ENCODE results near the gene NRF1.
"Not testable (repeated sequence)": the region's sequence is repeated elsewhere in the genome, so short reads cannot be mapped to it uniquely, and the experiment has no call there.

NRF1 gene

DNA sequence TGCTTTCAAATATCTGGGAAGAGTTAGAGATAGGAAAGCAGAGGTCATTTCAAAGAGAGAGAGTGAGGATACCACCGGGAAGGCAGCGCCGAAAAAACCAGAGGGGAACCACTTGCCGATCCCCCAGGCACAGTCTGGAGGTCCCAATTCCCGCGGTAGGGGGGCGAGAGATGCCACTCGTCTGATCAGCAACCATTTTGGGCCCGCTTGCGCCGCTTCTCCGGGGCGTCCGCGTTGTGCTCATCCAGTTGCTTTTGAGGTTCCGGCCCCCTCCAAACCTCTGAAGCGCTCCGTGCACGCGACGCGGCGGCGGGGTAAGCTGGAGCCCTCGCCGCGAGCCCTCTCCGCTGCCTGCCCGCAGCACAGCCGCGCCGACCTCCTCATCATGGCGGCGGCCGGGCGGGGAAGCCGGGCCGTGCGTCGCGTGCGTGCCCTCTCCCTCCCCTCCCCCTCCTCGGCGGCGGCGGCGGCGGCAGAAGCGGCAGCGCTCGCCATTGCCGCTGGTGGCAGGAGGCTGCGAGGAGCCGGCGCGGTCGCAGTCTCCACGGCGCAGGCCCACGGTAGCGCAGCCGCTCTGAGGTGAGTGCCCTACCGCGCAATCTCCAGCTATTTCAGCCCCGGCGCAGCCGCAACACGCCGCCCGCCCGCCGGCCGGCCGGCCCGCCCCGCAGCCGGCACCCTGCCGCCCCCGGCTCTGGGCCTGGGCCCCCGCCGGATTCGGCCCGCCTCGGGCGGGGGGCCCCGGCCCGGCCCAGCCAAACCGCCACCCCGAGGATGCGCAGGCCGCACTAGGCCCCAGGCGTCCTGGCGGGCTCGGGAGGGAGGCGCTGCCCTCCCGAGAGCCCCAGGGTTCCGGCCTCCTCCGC, at the start of gene NRF1:
NRF1 (plus strand) TSS at position 475 of the 866 bp plus-strand sequence. CDS start 45,632 bp downstream, outside the sequence.
- DNase-seq (ENCODE audit: low read depth): peak; percentile 76

DNA sequence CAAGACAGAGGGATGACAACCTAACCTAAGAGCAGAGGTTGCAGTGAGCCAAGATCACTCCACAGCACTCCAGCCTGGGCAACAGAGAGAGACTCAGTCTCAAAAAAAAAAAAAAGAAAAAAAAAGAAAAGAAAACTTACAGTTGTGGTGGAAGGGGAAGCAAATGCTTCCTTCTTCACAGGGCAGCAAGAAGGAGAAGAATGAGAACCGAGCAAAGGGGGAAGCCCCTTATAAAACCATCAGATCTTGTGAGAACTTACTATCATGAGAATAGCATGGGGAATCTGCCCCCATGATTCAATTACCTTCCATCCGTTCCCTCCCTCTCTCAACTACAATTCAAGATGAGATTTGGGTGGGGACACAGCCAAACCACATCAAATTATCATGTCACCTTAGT, 45.2 kb upstream of the NRF1 start:
- not testable (repeated sequence) for DNase-seq (ENCODE audit: low read depth)

DNA sequence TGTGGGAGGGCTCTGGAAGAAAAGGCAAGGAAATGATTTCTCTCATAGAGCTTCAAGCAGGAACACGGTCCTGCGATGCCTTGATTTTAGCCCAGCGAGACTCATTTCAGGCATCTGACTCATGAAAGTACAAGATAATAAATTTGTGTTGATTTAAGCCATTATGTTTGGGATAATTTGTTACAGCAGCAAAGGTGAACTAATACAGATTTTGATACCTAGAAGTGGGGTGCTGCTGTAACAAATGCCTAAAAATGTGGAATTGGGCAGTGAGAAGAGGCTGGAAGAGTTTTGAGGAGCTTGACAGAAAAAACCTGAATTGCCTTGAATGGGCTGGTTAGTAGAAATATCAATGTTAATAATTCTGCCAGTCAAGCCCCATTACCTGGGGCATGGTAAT, 44.1 kb upstream of the NRF1 start:
- no peak for DNase-seq (ENCODE audit: low read depth)

DNA sequence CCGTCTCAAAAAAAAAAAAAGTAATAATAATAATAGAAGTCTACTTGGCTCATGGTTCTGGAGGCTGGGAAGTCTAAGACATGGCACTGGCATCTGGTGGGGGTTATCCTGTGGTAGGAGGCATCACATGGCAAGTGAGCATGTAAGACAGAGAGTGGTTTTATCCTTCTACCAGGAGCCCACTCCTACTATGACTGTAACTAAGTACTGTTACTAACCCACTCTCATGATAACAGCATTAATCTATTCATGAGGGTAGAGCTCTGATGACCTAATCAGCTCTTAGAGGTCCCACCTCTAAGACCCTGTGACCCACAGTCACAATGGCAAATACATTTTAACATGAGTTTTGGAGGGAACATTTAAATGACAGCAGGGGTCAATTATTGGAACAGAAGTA, 43.3 kb upstream of the NRF1 start:
- DNase-seq (ENCODE audit: low read depth): no peak

DNA sequence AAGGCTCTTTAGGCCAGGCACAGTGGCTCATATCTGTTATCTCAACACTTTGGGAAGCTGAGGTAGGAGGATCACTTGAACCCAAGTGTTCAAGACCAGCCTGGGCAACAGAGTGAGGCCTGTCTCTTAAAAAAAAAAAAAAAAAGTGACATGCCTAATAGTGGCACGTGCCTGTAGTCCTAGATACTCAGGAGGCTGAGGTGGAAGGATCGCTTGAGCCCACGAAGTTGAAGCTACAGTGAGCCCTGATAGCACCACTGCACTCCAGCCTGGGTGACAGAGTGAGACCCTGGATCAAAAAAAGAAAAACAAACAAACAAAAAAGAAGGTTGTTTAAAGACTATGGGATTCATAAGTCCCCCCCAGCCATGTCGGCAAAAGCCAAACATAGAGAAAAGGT, 42.2 kb upstream of the NRF1 start:
- DNase-seq (ENCODE audit: low read depth): no peak

DNA sequence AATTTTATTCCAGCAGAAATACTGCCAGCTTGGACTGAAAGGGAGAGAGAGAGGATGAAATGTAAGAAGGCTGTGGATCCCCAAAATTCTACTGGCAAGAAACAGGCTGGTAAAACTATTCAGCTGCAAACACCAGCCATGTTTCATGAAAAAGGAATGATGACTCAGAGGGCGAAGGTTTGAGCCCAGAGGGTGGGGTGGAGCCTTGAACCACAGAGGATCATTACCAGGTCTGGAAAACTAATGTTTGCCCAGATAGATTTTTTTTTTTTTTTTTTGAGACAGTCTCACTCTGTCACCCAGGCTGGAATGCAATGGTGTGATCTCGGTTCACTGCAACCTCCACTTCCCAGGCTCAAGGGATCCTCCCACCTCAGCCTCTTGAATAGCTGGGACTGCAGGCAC, 41.7 kb upstream of the NRF1 start:
- DNase-seq (ENCODE audit: low read depth): no peak

DNA sequence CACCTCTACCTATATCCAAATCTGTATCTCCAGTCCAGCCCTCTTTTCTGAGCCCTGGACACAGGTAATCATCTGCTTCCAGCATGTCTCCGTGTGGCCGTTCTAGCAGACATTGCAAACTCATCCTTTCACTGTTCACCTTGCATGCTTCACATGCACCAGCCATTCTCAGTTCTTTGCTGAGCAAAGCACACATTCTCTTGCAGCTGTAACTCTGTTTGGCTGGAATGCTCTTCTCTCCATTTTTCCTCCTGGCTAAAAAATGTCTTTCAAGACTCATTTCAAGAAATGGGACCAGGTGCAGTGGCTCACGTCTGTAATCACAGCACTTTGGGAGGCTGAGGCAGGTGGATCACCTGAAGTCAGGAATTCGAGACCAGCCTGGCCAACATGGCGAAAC, 40.3 kb upstream of the NRF1 start:
- no peak for DNase-seq (ENCODE audit: low read depth)

DNA sequence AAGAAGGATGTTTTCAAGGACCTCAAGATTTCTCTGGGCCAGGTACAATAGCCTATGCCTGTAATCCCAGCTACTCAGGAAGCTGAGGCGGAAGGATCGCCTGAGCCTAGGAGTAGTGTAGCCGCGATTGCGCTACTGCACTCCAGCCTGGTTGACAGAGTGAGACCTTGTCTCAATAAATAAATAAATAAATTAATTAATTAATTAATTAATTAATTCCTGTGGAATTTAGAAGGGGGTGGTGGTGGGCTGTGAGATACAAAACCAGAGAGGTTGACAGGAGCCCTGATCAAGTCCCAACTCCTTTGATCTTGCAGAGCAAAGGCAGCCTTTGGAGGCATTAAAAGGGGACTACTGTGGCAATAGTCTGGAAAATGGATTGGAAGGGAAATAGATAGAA, 39.3 kb upstream of the NRF1 start:
- DNase-seq (ENCODE audit: low read depth): no peak

DNA sequence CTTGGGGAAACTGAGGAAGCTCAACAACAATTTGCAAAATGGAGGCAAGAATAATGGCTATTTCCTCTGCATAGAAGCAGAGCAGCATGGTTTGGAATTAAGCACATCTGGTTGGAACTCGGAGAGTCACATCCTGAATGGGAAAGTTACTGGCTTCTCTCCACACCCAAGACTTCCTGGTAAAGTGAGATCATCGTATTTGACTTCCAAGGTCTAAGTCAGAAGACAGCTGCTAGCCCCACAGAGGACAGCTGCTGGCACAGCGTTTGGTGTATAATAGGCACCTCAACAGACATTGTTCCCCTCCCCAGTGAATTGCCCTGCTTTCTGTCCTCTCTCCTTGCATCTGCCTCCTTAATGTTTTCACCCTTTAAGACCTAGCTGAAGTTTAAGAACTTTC, 37.0 kb upstream of the NRF1 start:
- no peak for DNase-seq (ENCODE audit: low read depth)

DNA sequence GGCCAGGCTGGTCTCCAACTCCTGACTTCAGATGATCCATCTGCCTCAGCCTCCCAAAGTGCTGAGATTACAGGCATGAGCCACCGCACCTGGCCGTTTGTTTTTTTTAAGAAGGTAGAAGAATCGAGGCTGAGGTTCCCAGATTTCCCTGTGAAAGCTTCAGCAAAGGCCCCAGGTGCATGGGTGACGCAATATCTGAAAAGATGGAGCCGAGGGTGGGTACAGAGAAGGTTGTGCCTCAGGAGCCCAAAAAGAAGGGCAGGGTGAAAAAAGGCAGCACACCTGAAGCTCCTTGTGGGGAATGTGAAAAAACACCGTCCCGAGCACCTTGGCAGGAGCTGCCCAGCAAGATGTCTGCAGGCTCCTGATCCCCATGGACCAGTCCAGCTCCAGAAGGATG, 35.8 kb upstream of the NRF1 start:
- DNase-seq (ENCODE audit: low read depth): no peak

DNA sequence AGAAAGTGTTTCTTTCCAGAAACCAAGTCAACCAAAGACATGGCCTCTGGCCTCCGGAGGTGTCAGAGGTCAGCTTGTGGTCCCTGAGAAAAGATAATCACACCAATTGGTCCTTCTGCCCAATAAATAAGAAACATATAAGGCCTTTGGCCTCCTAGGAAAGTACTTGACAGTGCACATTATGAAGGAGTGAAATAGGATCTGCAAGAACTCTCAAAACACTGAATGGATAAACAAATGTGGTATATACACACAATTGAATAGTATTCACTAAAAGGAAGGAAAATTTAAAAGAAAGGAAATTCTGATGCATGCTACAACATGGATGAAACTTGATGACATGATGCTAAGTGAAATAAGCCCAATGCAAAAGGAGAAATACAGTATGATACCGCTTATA, 35.4 kb upstream of the NRF1 start:
- no peak for DNase-seq (ENCODE audit: low read depth)

DNA sequence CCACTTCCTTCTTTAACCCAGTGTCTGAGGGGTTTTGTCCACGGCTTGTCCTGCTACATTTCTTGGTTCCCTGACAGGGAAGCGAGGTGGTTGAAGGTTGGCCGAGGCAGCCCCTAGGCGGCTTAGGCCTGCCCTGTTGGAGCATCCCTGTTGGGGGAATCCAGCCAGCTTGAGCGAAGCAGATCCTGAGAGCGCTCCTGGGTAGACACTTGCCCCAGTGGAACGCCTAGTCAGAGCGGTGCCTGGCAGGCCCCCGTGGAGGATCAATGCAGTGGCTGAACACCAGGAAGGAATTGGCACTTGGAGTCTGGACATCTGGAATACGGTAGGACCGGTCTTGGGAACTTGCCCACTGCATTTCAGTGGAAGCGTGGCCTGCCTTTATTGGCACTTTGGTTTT, 32.7 kb upstream of the NRF1 start:
- no peak for DNase-seq (ENCODE audit: low read depth)

DNA sequence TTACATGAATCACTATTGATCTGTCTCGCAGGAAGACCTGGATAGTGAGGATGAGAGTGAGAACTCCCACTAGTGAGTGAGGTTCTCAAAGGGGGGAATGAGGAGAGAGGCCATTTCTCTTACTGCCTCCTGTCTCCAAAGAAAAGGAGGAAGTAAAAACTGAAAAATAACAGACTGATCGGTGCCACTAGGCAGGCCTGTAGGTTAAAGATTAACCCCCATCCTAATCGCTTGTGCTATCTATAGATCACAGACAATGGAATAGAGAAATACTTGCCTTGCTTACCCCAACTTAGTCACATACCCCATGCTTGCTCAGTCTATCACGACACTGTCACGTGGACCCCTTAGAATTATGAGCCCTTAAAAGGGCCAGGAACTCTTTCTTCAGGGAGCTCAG, 25.3 kb upstream of the NRF1 start:
- DNase-seq (ENCODE audit: low read depth): not testable (repeated sequence)

DNA sequence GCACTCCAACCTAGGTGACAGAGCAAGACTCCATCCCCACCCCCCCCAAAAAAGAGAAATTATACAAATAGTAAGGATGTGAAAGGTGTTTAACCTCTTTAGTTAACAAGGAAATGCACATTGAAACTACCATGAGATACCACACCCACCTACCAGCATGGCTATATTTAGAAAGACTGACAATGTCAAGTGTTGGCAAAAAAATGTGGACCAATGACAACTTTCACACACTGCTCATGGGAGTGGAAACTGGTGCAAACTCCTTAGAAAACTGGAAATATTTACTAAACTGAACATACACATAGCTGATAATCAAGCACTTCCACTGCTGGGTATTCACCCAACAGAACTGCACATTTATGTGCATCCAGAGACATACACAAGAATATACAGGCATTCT, 23.3 kb upstream of the NRF1 start:
- DNase-seq (ENCODE audit: low read depth): no peak

DNA sequence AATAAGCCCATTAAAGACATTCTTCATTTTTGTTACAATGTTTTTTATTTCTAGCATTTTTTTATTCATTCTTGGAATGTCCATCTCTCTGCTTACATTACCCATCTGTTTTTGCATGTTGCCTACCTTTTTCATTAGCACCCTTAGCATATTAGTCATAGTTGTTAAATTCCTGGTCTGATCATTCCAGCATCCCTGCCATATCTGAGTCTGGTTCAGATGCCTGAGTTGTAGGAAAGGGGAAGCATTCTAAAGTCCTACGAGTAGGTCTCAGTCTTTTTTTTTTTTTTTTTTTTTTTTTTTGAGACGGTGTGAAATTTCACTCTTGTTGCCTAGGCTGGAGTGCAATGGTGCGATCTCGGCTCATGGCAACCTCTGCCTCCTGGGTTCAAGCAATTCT, 19.7 kb upstream of the NRF1 start:
- no peak for DNase-seq (ENCODE audit: low read depth)

DNA sequence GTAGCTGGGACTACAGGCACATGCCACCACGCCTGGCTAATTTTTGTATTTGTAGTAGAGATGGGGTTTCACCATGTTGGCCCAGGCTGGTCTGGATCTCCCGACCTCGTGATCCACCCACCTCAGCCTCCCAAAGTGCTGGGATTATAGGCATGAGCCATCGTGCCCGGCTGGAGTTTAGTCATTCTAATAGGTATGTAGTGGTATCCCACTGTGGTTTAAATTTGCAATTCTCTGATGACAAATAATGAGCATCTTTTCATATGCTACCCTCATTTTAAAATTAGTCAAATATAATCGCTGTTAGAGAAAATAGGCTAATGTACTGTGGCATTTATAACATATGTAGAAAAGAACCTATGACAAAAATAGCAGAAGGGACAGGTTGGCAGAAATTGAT, 15.1 kb upstream of the NRF1 start:
- DNase-seq (ENCODE audit: low read depth): not testable (repeated sequence)

DNA sequence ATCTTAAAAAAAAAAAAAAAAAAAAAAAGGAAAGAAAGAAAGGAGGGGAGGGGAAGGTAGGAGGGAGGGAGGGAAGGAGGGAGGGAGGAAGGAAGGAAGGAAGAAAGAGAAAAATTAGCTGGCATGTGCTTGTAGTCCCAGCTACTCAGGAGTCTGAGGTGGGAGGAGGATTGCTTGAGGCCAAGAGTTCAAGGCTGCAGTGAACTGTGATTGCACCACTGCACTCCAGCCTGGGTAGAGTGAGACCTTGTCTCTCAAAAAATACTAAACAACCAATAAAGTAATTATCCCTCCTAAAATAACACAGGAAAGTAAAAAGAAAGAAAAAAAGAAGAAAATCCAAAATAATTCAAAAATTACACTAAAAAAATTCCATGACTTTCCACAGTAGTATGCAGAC, 13.8 kb upstream of the NRF1 start:
- no peak for DNase-seq (ENCODE audit: low read depth)

DNA sequence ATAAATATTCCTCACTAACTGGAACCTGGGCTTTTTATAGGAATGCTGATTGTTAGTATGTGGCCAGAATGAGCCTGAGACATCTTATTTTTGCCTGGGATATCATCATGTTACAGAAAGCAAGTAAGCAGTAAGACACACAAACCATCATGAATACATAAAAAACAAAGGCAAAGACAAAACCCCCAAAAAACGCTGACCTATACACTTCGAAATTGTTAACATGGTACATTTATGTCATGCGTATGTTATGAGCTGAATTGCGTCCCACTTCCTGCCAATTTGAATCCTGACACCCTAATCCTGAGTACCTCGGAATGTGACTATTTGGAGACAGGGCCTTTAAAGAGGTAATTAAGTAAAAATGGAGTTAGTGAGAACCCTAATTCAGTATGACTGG, 12.3 kb upstream of the NRF1 start:
- no peak for DNase-seq (ENCODE audit: low read depth)

DNA sequence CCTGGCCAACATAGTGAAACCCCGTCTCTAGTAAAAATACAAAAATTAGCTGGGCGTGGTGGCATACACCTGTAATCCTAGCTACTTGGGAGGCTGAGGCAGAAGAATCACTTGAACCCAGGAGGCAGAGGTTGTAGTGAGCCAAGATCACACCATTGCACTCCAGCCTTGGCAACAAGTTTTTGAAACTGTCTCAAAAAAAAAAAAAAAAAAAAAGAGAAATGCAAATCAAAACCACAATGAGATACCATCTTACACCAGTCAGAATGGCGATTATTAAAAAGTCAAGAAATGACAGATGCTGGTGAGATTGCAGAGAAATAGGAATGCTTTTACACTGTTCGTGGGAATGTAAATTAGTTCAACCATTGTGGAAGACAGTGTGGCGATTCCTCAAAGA, 7.9 kb upstream of the NRF1 start:
- not testable (repeated sequence) for DNase-seq (ENCODE audit: low read depth)

DNA sequence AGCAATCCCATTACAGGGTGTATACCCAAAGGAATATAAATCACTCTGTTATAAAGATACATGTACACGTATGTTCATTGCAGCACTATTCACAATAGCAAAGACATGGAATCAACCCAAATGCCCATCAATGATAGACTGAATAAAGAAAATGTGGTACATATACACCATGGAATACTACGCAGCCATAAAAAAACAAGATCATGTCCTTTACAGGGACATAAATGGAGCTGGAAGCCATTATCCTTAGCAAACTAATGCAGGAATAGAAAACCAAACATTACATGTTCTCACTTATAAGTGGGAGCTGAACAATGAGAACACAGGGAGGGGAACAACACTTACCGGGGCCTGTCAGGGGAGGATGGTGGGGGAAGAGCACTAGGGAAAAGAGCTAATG, 7.5 kb upstream of the NRF1 start:
- not testable (repeated sequence) for DNase-seq (ENCODE audit: low read depth)

DNA sequence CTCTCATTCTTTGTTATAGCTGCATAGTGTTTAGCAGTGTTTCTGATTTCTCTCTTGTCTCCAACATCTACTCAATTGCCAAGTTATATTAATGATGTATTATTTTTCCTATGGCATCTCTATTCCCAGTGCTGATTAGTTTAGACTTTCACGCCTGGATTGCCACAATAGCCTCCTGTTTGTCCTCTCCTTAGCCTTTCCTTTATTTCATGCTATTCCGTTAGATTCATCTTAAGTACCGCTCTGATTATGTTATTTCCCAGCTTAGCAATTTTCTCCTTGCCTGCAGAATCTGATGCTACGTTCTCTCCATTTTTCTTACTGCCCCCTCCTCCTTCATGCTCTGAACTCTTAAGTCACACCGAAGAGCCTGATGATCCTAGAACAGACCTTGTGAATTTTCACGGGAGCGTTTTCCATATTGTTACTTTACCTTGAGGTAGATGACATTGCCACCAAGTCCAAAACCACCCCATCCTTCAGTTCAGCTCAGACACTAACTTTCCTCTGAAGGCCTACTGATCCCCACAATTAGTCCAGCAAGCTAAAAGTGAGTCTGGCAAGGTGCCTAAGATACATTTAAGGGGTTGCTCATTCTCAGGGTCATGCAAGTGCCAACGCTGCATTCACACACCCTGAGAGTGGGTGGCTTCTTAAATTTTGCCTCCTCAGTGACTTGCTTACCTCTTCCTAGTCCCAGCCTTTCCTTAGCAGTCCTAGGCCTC, 6.6 kb upstream of the NRF1 start:
- DNase-seq (ENCODE audit: low read depth): no peak

DNA sequence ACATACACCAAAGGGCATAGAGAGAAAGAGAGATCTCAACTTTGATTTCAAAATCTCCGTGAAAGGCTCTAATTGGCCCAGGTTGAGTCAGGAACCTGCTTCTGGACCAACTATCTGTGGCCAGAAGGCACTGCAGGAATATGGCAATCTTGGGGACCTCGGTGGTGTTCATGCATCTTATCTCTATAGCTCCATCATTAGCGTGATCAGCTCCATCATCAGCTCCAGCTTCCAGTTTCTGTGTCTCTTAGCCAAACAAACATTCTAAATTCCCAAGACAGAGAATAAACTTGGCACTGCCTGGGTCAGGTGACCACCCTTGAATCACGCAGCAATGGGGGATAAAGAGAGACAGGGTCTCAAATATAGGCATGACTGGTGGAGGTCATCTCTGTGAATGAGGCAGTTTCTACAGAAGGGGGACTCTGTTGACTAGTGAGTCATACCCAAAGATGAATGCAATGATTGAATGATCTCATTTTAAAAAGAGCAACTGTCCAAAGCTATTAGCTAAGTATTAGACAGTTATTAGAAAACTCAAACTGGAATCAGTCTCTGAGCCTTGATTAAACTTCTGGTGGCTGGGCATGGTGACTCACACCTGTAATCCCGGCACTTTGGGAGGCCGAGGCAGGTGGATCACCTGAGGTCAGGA, 5.4 kb upstream of the NRF1 start:
- DNase-seq (ENCODE audit: low read depth): no peak

DNA sequence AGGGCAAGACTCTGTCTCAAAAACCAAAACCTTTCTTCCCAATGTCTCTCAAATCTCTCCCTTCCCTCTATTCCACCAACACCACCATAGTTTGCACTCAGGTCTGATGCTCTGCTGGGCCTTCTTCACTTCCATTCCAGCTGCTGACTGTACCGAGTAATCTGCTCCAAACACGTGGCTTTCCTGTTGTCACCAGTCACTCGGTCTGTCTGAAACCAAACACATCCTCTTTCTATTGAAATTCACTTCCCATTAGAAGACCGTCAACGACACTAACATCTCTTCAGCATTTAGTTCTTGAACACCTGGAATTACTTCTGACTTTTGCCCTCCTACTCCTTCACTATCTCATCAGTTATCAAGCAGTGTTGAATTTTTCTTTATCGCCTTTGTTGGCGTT, 4.7 kb upstream of the NRF1 start:
- DNase-seq (ENCODE audit: low read depth): no peak

All from stimulated activated CD8-positive, alpha-beta memory T cell treated with anti-CD3 and anti-CD28 coated beads, Interleukin-12 subunit alpha, Interleukin-12 subunit beta, amount 100 ng/mL, for 1 hour (primary cell).